ENCODE results near the gene ASAP2.

Gene ASAP2

DNA sequence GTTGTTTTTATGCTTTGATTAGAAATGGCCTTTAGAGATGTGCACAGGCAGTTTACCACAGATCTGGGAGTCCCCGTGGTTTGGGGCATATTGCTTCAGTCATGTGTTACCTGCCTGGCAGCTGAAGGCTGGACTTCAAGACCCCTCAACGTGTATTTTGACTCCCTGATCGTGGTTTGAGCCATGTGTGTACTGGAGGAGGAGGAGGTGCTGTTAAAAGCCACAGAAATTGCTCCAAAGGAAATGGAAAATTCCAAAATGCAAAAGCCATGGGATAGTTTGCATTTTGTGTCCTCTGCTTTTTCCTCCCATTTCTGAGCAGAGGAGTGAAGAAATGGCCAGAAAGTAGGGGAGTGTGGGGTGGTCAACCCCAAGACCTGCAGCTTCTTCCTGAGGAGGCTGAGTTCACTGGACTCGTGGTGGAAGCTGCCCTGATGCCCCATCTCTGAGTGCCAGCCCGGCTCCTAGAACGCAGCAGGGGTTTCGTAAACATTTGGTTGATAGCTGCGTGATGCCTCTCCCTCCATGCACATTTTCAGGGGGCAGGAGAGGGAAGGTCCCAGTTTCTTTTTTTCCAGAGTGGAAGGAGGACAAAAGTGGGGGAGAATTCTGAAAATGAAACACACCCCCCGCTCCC lies 171.0 kb downstream of the ASAP2 start:
- TF ChIP-seq, protein P1, sequence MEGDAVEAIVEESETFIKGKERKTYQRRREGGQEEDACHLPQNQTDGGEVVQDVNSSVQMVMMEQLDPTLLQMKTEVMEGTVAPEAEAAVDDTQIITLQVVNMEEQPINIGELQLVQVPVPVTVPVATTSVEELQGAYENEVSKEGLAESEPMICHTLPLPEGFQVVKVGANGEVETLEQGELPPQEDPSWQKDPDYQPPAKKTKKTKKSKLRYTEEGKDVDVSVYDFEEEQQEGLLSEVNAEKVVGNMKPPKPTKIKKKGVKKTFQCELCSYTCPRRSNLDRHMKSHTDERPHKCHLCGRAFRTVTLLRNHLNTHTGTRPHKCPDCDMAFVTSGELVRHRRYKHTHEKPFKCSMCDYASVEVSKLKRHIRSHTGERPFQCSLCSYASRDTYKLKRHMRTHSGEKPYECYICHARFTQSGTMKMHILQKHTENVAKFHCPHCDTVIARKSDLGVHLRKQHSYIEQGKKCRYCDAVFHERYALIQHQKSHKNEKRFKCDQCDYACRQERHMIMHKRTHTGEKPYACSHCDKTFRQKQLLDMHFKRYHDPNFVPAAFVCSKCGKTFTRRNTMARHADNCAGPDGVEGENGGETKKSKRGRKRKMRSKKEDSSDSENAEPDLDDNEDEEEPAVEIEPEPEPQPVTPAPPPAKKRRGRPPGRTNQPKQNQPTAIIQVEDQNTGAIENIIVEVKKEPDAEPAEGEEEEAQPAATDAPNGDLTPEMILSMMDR (IDR thresholded peaks at IDR 0.05; ENCODE audit: insufficient read depth, low read depth, low read length, missing control alignments) = no peak
- no peak overlapping the region for H3K4me3 ChIP-seq (ENCODE audit: low read depth, low read length)
- DNase-seq (ENCODE audit: low read depth) = no peak

DNA sequence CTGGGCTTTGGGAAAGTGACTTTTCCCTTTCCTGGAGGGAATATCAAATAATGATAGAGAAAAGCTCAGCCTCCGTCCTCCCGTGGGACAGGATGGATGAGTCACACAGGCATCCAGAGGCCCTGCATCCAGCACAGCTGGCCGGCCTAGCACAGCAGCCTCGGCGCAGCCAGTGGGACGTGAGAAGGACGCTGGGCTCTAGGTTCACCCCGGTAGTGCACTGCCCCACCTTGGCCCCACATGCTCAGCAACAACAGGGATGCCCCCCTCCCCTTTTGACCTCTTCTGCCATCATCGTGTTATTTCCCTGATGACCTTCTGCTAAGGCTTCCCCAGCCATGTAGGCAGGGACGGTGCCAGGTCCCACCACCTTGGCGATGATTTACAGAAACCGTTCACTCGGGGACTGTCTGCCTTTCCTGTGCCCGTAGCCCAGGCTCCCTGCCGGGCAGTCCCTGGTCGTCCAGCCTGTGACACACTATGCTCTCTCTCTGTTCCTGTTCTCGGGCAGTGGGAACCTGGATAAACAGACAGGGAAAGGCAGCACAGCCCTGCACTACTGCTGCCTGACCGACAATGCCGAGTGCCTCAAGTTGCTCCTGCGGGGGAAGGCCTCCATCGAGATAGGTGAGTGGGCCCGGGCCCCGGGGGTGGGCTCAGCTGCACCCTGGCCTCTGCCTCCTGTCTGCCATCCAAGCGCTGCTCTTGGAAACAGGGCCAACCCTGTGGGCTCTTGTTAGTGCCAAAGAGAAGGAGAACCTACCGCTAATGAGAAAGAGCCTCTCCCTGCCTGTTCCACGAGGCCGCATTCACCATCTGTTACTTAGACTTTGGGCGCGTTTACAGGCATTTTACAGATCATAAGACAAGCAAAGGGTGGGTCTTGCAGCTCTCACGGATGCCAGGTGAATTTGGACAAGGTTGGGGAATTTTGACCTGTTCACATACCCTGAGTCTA lies 172.1 kb downstream of the ASAP2 start:
- H3K4me3 ChIP-seq (ENCODE audit: low read depth, low read length) = no peak overlapping the region
- no peak for DNase-seq (ENCODE audit: low read depth)
- TF ChIP-seq, protein P1 (IDR thresholded peaks at IDR 0.05; ENCODE audit: insufficient read depth, low read depth, low read length, missing control alignments) = no peak

GRCh38 chr2:9379391-9379755 lies 172.8 kb downstream of the ASAP2 start:
- H3K4me3 ChIP-seq (ENCODE audit: low read depth, low read length) = no peak overlapping the region
- TF ChIP-seq, protein P1 (IDR thresholded peaks at IDR 0.05; ENCODE audit: insufficient read depth, low read depth, low read length, missing control alignments) = no peak
- DNase-seq (ENCODE audit: low read depth) = no peak

GRCh38 chr2:9380702-9381628 lies 174.4 kb downstream of the ASAP2 start:
- TF ChIP-seq, protein P1 (IDR thresholded peaks at IDR 0.05; ENCODE audit: insufficient read depth, low read depth, low read length, missing control alignments) = no peak
- no peak overlapping the region for H3K4me3 ChIP-seq (ENCODE audit: low read depth, low read length)
- DNase-seq (ENCODE audit: low read depth) = no peak

DNA sequence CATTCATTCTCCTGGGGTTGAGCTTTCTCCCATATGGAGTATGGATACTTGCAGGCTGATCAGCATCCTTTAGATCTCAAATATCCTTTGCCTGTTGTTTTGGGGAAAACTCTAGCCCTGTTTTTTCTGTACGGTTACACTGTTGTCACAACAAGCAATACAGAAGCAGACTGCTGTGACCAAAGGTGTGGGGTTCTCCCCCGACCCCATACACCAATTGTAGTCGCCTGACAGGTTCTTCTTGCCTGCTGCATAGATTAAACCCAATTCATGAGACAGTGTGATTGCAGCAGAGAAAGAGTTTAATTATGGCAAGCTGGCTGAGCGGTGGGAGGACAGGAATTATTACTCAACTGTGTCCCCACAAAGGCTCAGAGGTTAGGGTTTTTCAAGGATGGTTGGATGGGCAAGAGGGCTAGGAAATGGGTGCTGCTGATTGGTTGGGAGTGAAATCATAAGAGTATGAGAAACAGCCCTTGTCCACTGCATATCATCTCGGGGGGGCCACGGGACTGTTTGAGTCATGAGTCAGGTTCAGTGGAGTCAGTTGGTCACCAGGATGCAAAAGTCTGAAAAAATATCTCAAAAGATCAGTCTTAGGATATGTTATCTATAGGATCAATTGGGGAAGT lies 176.1 kb downstream of the ASAP2 start:
- no peak for DNase-seq (ENCODE audit: low read depth)
- no peak overlapping the region for H3K4me3 ChIP-seq (ENCODE audit: low read depth, low read length)
- TF ChIP-seq, protein P1 (IDR thresholded peaks at IDR 0.05; ENCODE audit: insufficient read depth, low read depth, low read length, missing control alignments) = no peak

GRCh38 chr2:9384521-9384920 lies 177.9 kb downstream of the ASAP2 start:
- DNase-seq (ENCODE audit: low read depth) = no peak
- no peak overlapping the region for H3K4me3 ChIP-seq (ENCODE audit: low read depth, low read length)
- TF ChIP-seq, protein P1 (IDR thresholded peaks at IDR 0.05; ENCODE audit: insufficient read depth, low read depth, low read length, missing control alignments) = no peak
